SK-MEL-5 (cell line): ENCODE measurements around the gene GBGT1. TPM values are rescaled to one million over a fixed set of nuclear protein-coding genes. Genes with fewer than 3 reads are reported as not detected.

ENCODE experiments used
- DNase-seq: peaks from one replicate; pipeline ENCODE4 v3.0.0-alpha.2; 2016; ENCODE audit warnings: low read depth, low spot score
- in situ Hi-C: cut with HindIII; loops from 2 replicates; pipeline ENCODE4 v1.10.0; 2016; ENCODE audit warnings: low sequenced_read_pairs, high pct_unique_total_duplicates, low pct_unique_long_range_greater_than_20kb
- total RNA-seq: library from RNA; depleted of rRNA; stranded (reverse); fragments of >200 nt; shearing (Covaris generic); gene quantifications from 2 replicates; pipeline ENCODE4 v1.2.3, GENCODE V29; 2014

GBGT1 gene
- total RNA-seq, 1 experiment from 2014 or later: not detected

- no peak for DNase-seq
- in situ Hi-C loops: no loop called here
These were observed 40.6 kb downstream of the GBGT1 start for GRCh38 chr9:133122935-133123611.

GRCh38 chr9:133122605-133122934, 41.1 kb downstream of the GBGT1 start:
- no peak for DNase-seq
- in situ Hi-C loops: no loop called here

- in situ Hi-C loops: no loop called here
These were observed 41.7 kb downstream of the GBGT1 start for GRCh38 chr9:133121915-133122550.

GRCh38 chr9:133121198-133121914, 42.4 kb downstream of the GBGT1 start, which contains the start of gene RALGDS:
RALGDS (minus strand) TSS chr9:133121240; CDS start chr9:133121154, 86 bp downstream.
- in situ Hi-C loops: no loop called here
- peak; percentile 83 for DNase-seq

More at GRCh38 chr9:133121915-133122550, 41.7 kb downstream of the GBGT1 start:
- DNase-seq: no peak

GRCh38 chr9:133120501-133121197, 43.1 kb downstream of the GBGT1 start:
- in situ Hi-C loops: no loop called here
- DNase-seq: no peak

- in situ Hi-C loops: no loop called here
- DNase-seq: no peak
These were observed 43.7 kb downstream of the GBGT1 start for GRCh38 chr9:133119846-133120500.

- DNase-seq: no peak
- in situ Hi-C loops: no loop called here
These were observed 44.4 kb downstream of the GBGT1 start for GRCh38 chr9:133119103-133119845.

GRCh38 chr9:133118568-133118967, 45.1 kb downstream of the GBGT1 start:
- DNase-seq: no peak
- in situ Hi-C loops: no loop called here

- no peak for DNase-seq
- in situ Hi-C loops: no loop called here
These were observed 45.6 kb downstream of the GBGT1 start for GRCh38 chr9:133118179-133118520.

GRCh38 chr9:133117271-133118178, 46.2 kb downstream of the GBGT1 start:
- no peak for DNase-seq

GRCh38 chr9:133116346-133117231, 47.1 kb downstream of the GBGT1 start:
- no peak for DNase-seq
- in situ Hi-C loops: no loop called here

More at GRCh38 chr9:133117271-133118178, 46.2 kb downstream of the GBGT1 start:
- in situ Hi-C loops: no loop called here

- DNase-seq: no peak
- in situ Hi-C loops: no loop called here
These were observed 47.9 kb downstream of the GBGT1 start for GRCh38 chr9:133115604-133116345.

GRCh38 chr9:133114886-133115603, 48.7 kb downstream of the GBGT1 start:
- in situ Hi-C loops: no loop called here
- DNase-seq: no peak
